Ovary (tissue), 10 donors: ENCODE measurements around the gene NNT. TPM values are rescaled to one million over a fixed set of nuclear protein-coding genes. Genes with fewer than 3 reads are reported as not detected.
A peak's percentile ranks its signal among the peaks of the same experiment; 100 is the strongest.
"Not testable (repeated sequence)": the region's sequence is repeated elsewhere in the genome, so short reads cannot be mapped to it uniquely, and the experiment has no call there.

ENCODE experiments used
- DNase-seq, 5 donors: peaks; one replicate each; pipeline ENCODE4 v3.0.0-alpha.2; 2019 to 2020
- H3K27ac ChIP-seq, 2 donors: fragments of 200-600 bp; one replicate each; pipeline versions ENCODE4 v1.5.1 to v1.8.0; 2019 to 2022
- H3K27me3 ChIP-seq: fragments of 200-600 bp; one replicate; pipeline ENCODE4 v1.8.0; 2022
- H3K36me3 ChIP-seq: fragments of 200-600 bp; sonication (generic); one replicate; pipeline ENCODE4 v1.5.1; 2019
- H3K4me1 ChIP-seq: one replicate; pipeline ENCODE4 v1.8.1; 2013; ENCODE audit warnings: mild to moderate bottlenecking, moderate library complexity; ENCODE audit not compliant: insufficient read depth
- H3K4me3 ChIP-seq: fragments of 200-600 bp; sonication (generic); one replicate; pipeline ENCODE4 v1.5.1; 2017
- H3K9me3 ChIP-seq, 2 donors: fragments of 200-600 bp in 1 of 2; sonication (generic) in 1 of 2; one replicate each; pipeline versions ENCODE4 v1.5.1 to v1.8.1; 2013 to 2019; ENCODE audit warnings: mild to moderate bottlenecking in 1 of 2, moderate library complexity in 1 of 2
- CTCF ChIP-seq, 3 donors: fragments of 450-650 bp in 2 of 3; fragments of 200-600 bp in 1 of 3; IDR thresholded peaks; one replicate each; pipeline versions ENCODE4 v1.5.1 to v1.8.0; 2016 to 2022; ENCODE audit warnings: antibody characterized with exemption in 3 of 3, mild to moderate bottlenecking in 1 of 3
- EP300 ChIP-seq: sonication (generic); formaldehyde crosslinking; IDR thresholded peaks from one replicate; pipeline ENCODE4 v1.6.1; 2017; ENCODE audit warnings: antibody characterized with exemption
- POLR2A ChIP-seq: fragments of 450-650 bp; IDR thresholded peaks from one replicate; pipeline ENCODE4 v1.6.1; 2017; ENCODE audit warnings: antibody characterized with exemption, mild to moderate bottlenecking, moderate library complexity
- WGBS, 3 donors: extraction: QIAGEN DNeasy Blood & Tissue Kit in 1 of 3; methylation state at CpG; one replicate each; pipeline versions ENCODE4 v1.1.5 to v1.1.7; 2013 to 2017; 5-methylcytosine and 5-hydroxymethylcytosine counted together
- intact Hi-C, 4 donors: fragments of 100-400 bp; cut with DNase I; formaldehyde crosslinking; loops; one replicate each; pipeline versions ENCODE4 v1.11.0 to v1.15.1; 2022 to 2023
- long read RNA-seq, 3 donors: library from polyadenylated mRNA in 2 of 3; unstranded in 2 of 3; transcript quantifications; one replicate each; pipeline ENCODE4 v2.0.0 and lab custom pipeline, GENCODE V29; 2021 to 2026
- polyA plus RNA-seq, 2 donors: library from polyadenylated mRNA; stranded (reverse); fragments of 200-250 nt in 1 of 2; fragments of 350-450 nt in 1 of 2; fragmentation: Illumina TruSeq in 1 of 2; extraction: RNeasy Lipid Tissue Mini Kit (QIAGEN cat#74804) in 1 of 2; gene quantifications; one replicate each; pipeline ENCODE4 v1.2.3, GENCODE V29; 2013 to 2014
- total RNA-seq, 7 donors: library from RNA; depleted of rRNA in 2 of 7; stranded (reverse); fragments of >200 nt in 2 of 7; fragmentation: NEBNext Ultra II Directional in 3 of 7; extraction: Animal tissue kit (Norgen Biotek cat#: 25700) in 3 of 7; gene quantifications; one replicate each; pipeline versions ENCODE4 v1.1.0 to v1.2.4, GENCODE V29; 2016 to 2023
- donor health status: DM: no; HTN: no; CAD: no; lungs with moderate emphysema.
- donor health status: DM: no; HTN: no; CAD: no.
- donor health status: Bipolar disorder and iron deficiency.
- donor health status: DM: yes; HTN: yes; CAD: no.
- donor health status: DM: no; HTN: no; CAD: no.
- donor health status: DM: yes; HTN: yes; CAD: no.

NNT gene
- 10 to 100 TPM; 17.2 to 44.7 (median 38.5) TPM for total RNA-seq
- 10 to 100 TPM; 12.2 to 51.9 TPM for polyA plus RNA-seq
- long read RNA-seq, donor 1, partial matches to known transcripts: 15 of 20 reads
- long read RNA-seq, donor 1, other reads (novel, unspliced or antisense): 5 of 20 reads
- long read RNA-seq, donor 2, full-length matches to known transcripts: 2 of 19 reads
- long read RNA-seq, donor 2, partial matches to known transcripts: 17 of 19 reads
- long read RNA-seq, donor 2, other reads (novel, unspliced or antisense): 0 of 19 reads
- long read RNA-seq, donor 3, full-length matches to known transcripts: 24 of 40 reads
- long read RNA-seq, donor 3, partial matches to known transcripts: 11 of 40 reads
- long read RNA-seq, donor 3, other reads (novel, unspliced or antisense): 5 of 40 reads

GRCh38 chr5:43602461-43603343, at the start of gene NNT:
Gene NNT (plus strand): TSS chr5:43603180. CDS start chr5:43609196, 6,016 bp downstream.
- Histone ChIP-seq H3K4me3 (peak within 1 kb of the TSS; percentile 82), H3K36me3 (no peaks in the 10 kb centered on the region), H3K9me3 (no peaks in the 10 kb centered on the region), H3K27me3 (no peaks in the 10 kb centered on the region), H3K4me1 (peaks cover 2% of the 10 kb centered on the region), H3K27ac (peak within 1 kb of the TSS; percentile 60 to 76)
- DNase-seq: peak; percentile 75 to 84 (median 79)
- no peak for TF ChIP-seq EP300
- TF ChIP-seq CTCF (IDR thresholded peaks at IDR 0.05): no peak
- TF ChIP-seq POLR2A: no peak
- WGBS, 3 donors: 0 to 1% (median 0%) methylated on average over 42 to 60 of the region's 60 CpGs
- intact Hi-C loops: loop anchor here in 3 of 4 donors (2.0 to 5.0 kb wide), 2 partner anchors 45 to 46 kb away; partner anchors contain the start of gene PAIP1 (in 3 of the 3)

DNA sequence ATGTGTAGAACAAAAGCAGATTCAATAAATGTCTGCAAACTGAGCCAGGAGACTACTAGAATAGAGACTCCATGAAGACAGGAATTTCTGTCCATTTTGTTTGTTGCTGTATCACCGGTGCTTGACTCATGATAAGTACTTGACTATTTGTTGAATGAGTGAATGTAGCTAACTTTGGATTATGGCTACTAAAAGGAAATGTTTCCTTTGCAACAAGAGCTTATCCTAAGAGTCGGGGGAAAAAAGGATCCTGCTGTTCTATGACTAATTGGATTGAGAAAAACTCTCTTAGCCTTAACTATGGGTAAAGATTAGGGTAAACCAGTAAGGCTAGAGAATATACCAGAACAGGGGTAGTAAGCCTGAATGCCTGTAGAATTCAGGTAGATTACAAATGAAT, 49.6 kb upstream of the NNT start:
- 52 to 71% (median 71%) methylated on average over 2 of the region's 2 CpGs for WGBS, 3 donors
- H3K27me3 ChIP-seq: no peaks in the 10 kb centered on the region
- no peak overlapping the region for H3K4me3 ChIP-seq
- H3K27ac ChIP-seq: no peak overlapping the region
- DNase-seq: no peak
- intact Hi-C loops: no loop called here
- H3K36me3 ChIP-seq: no peaks in the 10 kb centered on the region
- no peak for TF ChIP-seq CTCF (IDR thresholded peaks at IDR 0.05)
- TF ChIP-seq EP300: no peak
- no peak for TF ChIP-seq POLR2A
- no peaks in the 10 kb centered on the region for H3K9me3 ChIP-seq
- H3K4me1 ChIP-seq: peaks cover 6% of the 10 kb centered on the region

- Histone ChIP-seq H3K27ac (no peak overlapping the region), H3K36me3 (no peaks in the 10 kb centered on the region), H3K27me3 (no peaks in the 10 kb centered on the region), H3K9me3 (no peaks in the 10 kb centered on the region), H3K4me3 (no peak overlapping the region), H3K4me1 (no peaks in the 10 kb centered on the region)
- DNase-seq: no peak
- TF ChIP-seq POLR2A (no peak), CTCF (IDR thresholded peaks at IDR 0.05) (no peak), EP300 (no peak)
- 85 to 93% (median 89%) methylated on average over 1 of the region's 1 CpG for WGBS, 3 donors
- intact Hi-C loops: no loop called here
These were observed 48.5 kb upstream of the NNT start for GRCh38 chr5:43554497-43554896.

DNA sequence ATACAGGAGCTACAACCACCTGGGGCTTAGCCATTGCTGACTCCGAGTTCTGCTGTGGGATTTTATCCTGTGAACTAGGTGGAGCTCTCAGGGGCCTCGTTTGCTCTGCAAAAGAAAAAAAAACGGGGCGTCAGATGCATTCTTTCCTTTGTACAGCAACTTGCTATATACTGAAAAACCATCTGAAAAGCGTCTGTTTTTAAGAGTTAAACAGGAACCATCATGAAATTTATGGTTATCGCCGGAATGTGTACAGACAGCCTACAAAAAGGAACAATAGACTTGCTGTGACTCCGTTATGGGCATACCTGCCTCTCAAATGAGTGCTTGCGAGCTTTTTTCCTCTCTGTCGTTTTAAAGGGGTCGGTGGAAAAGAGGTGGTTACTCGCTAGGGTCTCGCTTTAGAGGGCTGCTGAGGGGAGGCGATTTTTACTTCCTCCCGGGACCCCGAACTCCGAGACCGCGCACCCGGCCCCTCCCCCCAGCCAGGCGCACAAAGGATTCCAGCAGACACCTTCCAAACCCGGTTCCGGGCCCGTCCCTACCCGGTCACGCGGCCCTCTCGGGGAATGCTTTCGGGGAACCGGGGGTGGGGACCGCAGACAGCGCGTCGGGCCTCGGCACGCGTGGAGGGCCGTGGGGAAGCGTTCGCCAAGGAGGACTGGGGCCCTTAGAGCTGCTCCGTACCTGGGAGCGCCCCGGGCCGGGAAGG, 46.9 kb upstream of the NNT start:
- H3K27ac ChIP-seq: peak overlapping the region; percentile 95 to 97
- DNase-seq: peak; percentile 54 to 71 (median 64)
- no peaks in the 10 kb centered on the region for H3K27me3 ChIP-seq
- TF ChIP-seq CTCF (IDR thresholded peaks at IDR 0.05) (no peak), EP300 (no peak), POLR2A (no peak)
- H3K4me3 ChIP-seq: peak overlapping the region; percentile 88
- no peaks in the 10 kb centered on the region for H3K9me3 ChIP-seq
- 0% methylated on average over 41 to 44 of the region's 44 CpGs for WGBS, 3 donors
- no peaks in the 10 kb centered on the region for H3K4me1 ChIP-seq
- intact Hi-C loops: loop anchor here in 3 of 4 donors (2.0 to 5.0 kb wide), 3 partner anchors 46 to 74 kb away; partner anchors contain the start of genes NNT (in 3 of the 3) and TMEM267 (in 1 of the 3)
- no peaks in the 10 kb centered on the region for H3K36me3 ChIP-seq

GRCh38 chr5:43556607-43556856, 46.4 kb upstream of the NNT start:
- not testable (repeated sequence) for H3K36me3 ChIP-seq, H3K9me3 ChIP-seq, H3K27me3 ChIP-seq, H3K4me1 ChIP-seq, DNase-seq
- 0 to 1% (median 0%) methylated on average over 10 to 30 of the region's 30 CpGs for WGBS, 3 donors
- H3K4me3 ChIP-seq: peak overlapping the region; percentile 88
- peak overlapping the region; percentile 95 to 97 for H3K27ac ChIP-seq
- intact Hi-C loops: loop anchor here in 3 of 4 donors (2.0 to 5.0 kb wide), 3 partner anchors 46 to 74 kb away; partner anchors contain the start of genes NNT (in 3 of the 3) and TMEM267 (in 1 of the 3)
